Measurements from ENCODE around the gene ITGA8. TPM values are rescaled to one million over a fixed set of nuclear protein-coding genes. Genes with fewer than 3 reads are reported as not detected.

ITGA8 gene
- total and polyA plus RNA-seq, 2 of the 4 experiments (the other 2 are of a cell fraction), result under 0.01 to 0.02 TPM

DNA sequence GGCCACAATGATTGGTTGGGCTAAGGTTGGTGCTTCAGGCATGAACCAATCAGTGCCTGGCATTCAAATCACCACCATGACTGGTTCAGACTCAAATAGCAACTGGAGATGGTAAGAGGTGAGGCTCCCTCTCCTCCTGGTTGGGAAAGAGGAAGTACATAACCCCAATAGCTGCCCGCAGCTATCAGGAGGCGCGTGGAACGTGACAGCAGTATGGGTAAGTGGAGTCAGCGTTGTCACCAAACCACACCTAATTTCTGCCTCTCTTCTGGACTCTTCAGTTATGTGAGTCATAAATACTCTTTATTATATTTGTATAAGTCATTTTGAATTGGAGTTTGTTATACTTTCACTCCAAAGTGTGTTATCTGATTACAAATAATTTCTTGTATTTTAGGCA, 17.9 kb upstream of the ITGA8 start:
- Histone ChIP-seq H4K8ac (ENCODE audit: low read depth in 2 of 2, low read length in 2 of 2) (no peak overlapping the region), H3K9ac (ENCODE audit: low read depth, low read length) (no peak overlapping the region), H4K5ac (ENCODE audit: low read depth, low read length) (no peak overlapping the region), H3K56ac (ENCODE audit: extremely low read depth, insufficient read depth, low read length) (no peak overlapping the region), H3K4me1 (ENCODE audit: control insufficient read depth, insufficient read depth, low read length) (no peaks in the 10 kb centered on the region), H3K4ac (ENCODE audit: low read depth, low read length) (no peak overlapping the region), H4K91ac (ENCODE audit: insufficient read depth, low read depth, low read length) (no peak overlapping the region), H3K18ac (ENCODE audit: low read depth, low read length) (no peak overlapping the region), H3K4me2 (ENCODE audit: low read depth, low read length) (no peak overlapping the region), H2BK15ac (ENCODE audit: low read depth, low read length) (no peak overlapping the region), H2AFZ (replicated peaks; ENCODE audit: low read length, poor library complexity) (no peak overlapping the region), H3K4me3 (ENCODE audit: insufficient read depth, low read depth, low read length) (no peak overlapping the region), H3K27ac (ENCODE audit: insufficient read depth, low read length) (no peak overlapping the region), H3K14ac (replicated peaks; ENCODE audit: low read depth, low read length) (no peak overlapping the region), H2AK9ac (replicated peaks; ENCODE audit: low read depth, low read length, poor library complexity) (no peak overlapping the region), H3K9me3 (ENCODE audit: control insufficient read depth, insufficient read depth, low read length) (no peaks in the 10 kb centered on the region), H2BK20ac (ENCODE audit: low read depth, low read length) (no peak overlapping the region), H2BK120ac (ENCODE audit: low read depth, low read length) (no peak overlapping the region), H3K23ac (ENCODE audit: low read depth, low read length) (no peak overlapping the region), H2AK5ac (ENCODE audit: low read depth, low read length) (no peak overlapping the region), H3K9me1 (ENCODE audit: insufficient read depth, low read length) (no peaks in the 10 kb centered on the region), H2BK5ac (ENCODE audit: low read depth, low read length, poor library complexity, severe bottlenecking) (no peak overlapping the region), H3K27me3 (ENCODE audit: control insufficient read depth, insufficient read depth, low read length) (peaks cover 14% of the 10 kb centered on the region), H4K20me1 (ENCODE audit: insufficient read depth, low read length) (no peaks in the 10 kb centered on the region), H3K36me3 (ENCODE audit: control insufficient read depth, insufficient read depth, low read length) (no peaks in the 10 kb centered on the region), H3K79me1 (ENCODE audit: low read depth in 1 of 2, low read length in 2 of 2) (no peaks in the 10 kb centered on the region)
- ChIA-PET POLR2A (ENCODE audit: unreplicated experiment) (no interaction called here), CTCF (no interaction called here)
- intact Hi-C loops (cut with micrococcal nuclease) (no loop called here), dilution Hi-C loops (cut with HindIII; ENCODE audit: low sequenced_read_pairs, unreplicated experiment) (no loop called here), in situ Hi-C loops (cut with MboI; ENCODE audit: low sequenced_read_pairs) (no loop called here)
- no peak for ATAC-seq (ENCODE audit: low read depth)
- no peak for DNase-seq
- WGBS, 2 experiments (ENCODE audit: extremely low coverage in 2 of 2, insufficient read length in 1 of 2), result no CpG with 5 or more reads among the region's 5 CpGs
- no peak for TF ChIP-seq BHLHE40 (IDR thresholded peaks at IDR 0.05; ENCODE audit: low read depth, low read length)
- no peak for TF ChIP-seq RCOR1 (IDR thresholded peaks at IDR 0.05; ENCODE audit: insufficient replicate concordance, low read length)
- no peak for TF ChIP-seq MXI1 (IDR thresholded peaks at IDR 0.05; ENCODE audit: borderline replicate concordance, low read depth, low read length)
- TF ChIP-seq MAZ (IDR thresholded peaks at IDR 0.05; ENCODE audit: borderline replicate concordance, low read depth, low read length), result no peak
- TF ChIP-seq CHD1 (IDR thresholded peaks at IDR 0.05; ENCODE audit: low read depth, low read length), result no peak
- TF ChIP-seq SMC3 (IDR thresholded peaks at IDR 0.05; ENCODE audit: low read depth, low read length), result no peak
- no peak for TF ChIP-seq NFE2L2 (IDR thresholded peaks at IDR 0.05; ENCODE audit: low read depth, low read length)
- TF ChIP-seq CTCF (conservative IDR thresholded peaks at IDR 0.05; ENCODE audit: low read depth, low read length), result no peak
- TF ChIP-seq FOS (IDR thresholded peaks at IDR 0.05; ENCODE audit: low read depth, low read length), result no peak
- no peak for TF ChIP-seq CEBPB (IDR thresholded peaks at IDR 0.05; ENCODE audit: low read depth, low read length)
- TF ChIP-seq MAFK (IDR thresholded peaks at IDR 0.05; ENCODE audit: low read depth, low read length), result no peak
- TF ChIP-seq RAD21 (IDR thresholded peaks at IDR 0.05; ENCODE audit: low read length), result no peak
- TF ChIP-seq, protein P1, sequence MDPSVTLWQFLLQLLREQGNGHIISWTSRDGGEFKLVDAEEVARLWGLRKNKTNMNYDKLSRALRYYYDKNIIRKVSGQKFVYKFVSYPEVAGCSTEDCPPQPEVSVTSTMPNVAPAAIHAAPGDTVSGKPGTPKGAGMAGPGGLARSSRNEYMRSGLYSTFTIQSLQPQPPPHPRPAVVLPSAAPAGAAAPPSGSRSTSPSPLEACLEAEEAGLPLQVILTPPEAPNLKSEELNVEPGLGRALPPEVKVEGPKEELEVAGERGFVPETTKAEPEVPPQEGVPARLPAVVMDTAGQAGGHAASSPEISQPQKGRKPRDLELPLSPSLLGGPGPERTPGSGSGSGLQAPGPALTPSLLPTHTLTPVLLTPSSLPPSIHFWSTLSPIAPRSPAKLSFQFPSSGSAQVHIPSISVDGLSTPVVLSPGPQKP (IDR thresholded peaks at IDR 0.05; ENCODE audit: borderline replicate concordance, low read depth, low read length), result no peak
- TF ChIP-seq, protein P2, sequence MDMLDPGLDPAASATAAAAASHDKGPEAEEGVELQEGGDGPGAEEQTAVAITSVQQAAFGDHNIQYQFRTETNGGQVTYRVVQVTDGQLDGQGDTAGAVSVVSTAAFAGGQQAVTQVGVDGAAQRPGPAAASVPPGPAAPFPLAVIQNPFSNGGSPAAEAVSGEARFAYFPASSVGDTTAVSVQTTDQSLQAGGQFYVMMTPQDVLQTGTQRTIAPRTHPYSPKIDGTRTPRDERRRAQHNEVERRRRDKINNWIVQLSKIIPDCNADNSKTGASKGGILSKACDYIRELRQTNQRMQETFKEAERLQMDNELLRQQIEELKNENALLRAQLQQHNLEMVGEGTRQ (IDR thresholded peaks at IDR 0.05; ENCODE audit: low read depth, low read length), result no peak
- TF ChIP-seq RFX5 (IDR thresholded peaks at IDR 0.05; ENCODE audit: low read depth, low read length), result no peak
- no peak for TF ChIP-seq POLR2A (IDR thresholded peaks at IDR 0.05; ENCODE audit: low read depth, low read length)
- BruUV-seq (replicated peaks), result no TSS peak
